ENCODE data around the gene TMEM221.
A peak's percentile ranks its signal among the peaks of the same experiment; 100 is the strongest.

Gene TMEM221

GRCh38 chr19:17405250-17406045 lies 43.0 kb downstream of the TMEM221 start, which contains the start of gene BST2:
Gene BST2 (minus strand): TSS chr19:17405630. CDS start chr19:17405575, 55 bp downstream.
- no peak for DNase-seq (ENCODE audit: low read depth in 2 of 2)

GRCh38 chr19:17404621-17405249 lies 43.7 kb downstream of the TMEM221 start:
- DNase-seq (ENCODE audit: low read depth in 2 of 2) = no peak

- DNase-seq (ENCODE audit: low read depth in 2 of 2) = no peak
Measured at GRCh38 chr19:17404015-17404414, 44.5 kb downstream of the TMEM221 start.

GRCh38 chr19:17402982-17403855 lies 45.2 kb downstream of the TMEM221 start:
- no peak for DNase-seq (ENCODE audit: low read depth in 2 of 2)

- no peak for DNase-seq (ENCODE audit: low read depth in 2 of 2)
Measured at GRCh38 chr19:17401628-17402027, 46.8 kb downstream of the TMEM221 start.

- DNase-seq (ENCODE audit: low read depth in 2 of 2) = no peak
Measured at GRCh38 chr19:17398902-17399527, 49.5 kb downstream of the TMEM221 start.

GRCh38 chr19:17394891-17395415 lies 53.5 kb downstream of the TMEM221 start:
- peak; percentile 55 to 59 for DNase-seq (ENCODE audit: low read depth in 2 of 2)

GRCh38 chr19:17393914-17394313 lies 54.6 kb downstream of the TMEM221 start, which contains the start of gene CCDC194:
Gene CCDC194 (minus strand): TSS chr19:17394196. CDS start chr19:17394158, 38 bp downstream.
- DNase-seq (ENCODE audit: low read depth in 2 of 2) = no peak

- no peak for DNase-seq (ENCODE audit: low read depth in 2 of 2)
Measured at GRCh38 chr19:17393002-17393401, 55.5 kb downstream of the TMEM221 start.

GRCh38 chr19:17391371-17392151 lies 56.9 kb downstream of the TMEM221 start:
- DNase-seq (ENCODE audit: low read depth in 2 of 2) = no peak

- peak; percentile 80 to 90 for DNase-seq (ENCODE audit: low read depth in 2 of 2)
Measured at GRCh38 chr19:17390665-17391370, 57.6 kb downstream of the TMEM221 start.

GRCh38 chr19:17389957-17390664 lies 58.4 kb downstream of the TMEM221 start:
- no peak for DNase-seq (ENCODE audit: low read depth in 2 of 2)

- no peak for DNase-seq (ENCODE audit: low read depth in 2 of 2)
Measured at GRCh38 chr19:17389288-17389687, 59.2 kb downstream of the TMEM221 start.

- DNase-seq (ENCODE audit: low read depth in 2 of 2) = peak in 1 of 2 donors; percentile 57
Measured at GRCh38 chr19:17385878-17386611, 62.4 kb downstream of the TMEM221 start.

Data from stimulated activated CD4-positive, alpha-beta T cell treated with anti-CD3 and anti-CD28 coated beads, Interleukin-15, amount 100 ng/mL, for 48 hours (primary cell).